Stimulated activated CD8-positive, alpha-beta memory T cell treated with anti-CD3 and anti-CD28 coated beads, Interleukin-12 subunit alpha, Interleukin-12 subunit beta, amount 100 ng/mL, for 24 hours (primary cell): ENCODE measurements around the gene GALM.
"Not testable (repeated sequence)": the region's sequence is repeated elsewhere in the genome, so short reads cannot be mapped to it uniquely, and the experiment has no call there.

Experiments
- DNase-seq: peaks from one replicate; pipeline ENCODE4 v3.0.0-alpha.2; 2020; ENCODE audit errors: extremely low read depth

Gene GALM

GRCh38 chr2:38682008-38682575 is 16.2 kb downstream of the GALM start:
- no peak for DNase-seq

- DNase-seq, result not testable (repeated sequence)
Measured at GRCh38 chr2:38682620-38683019, 16.7 kb downstream of the GALM start.

GRCh38 chr2:38683766-38684165 is 17.9 kb downstream of the GALM start:
- no peak for DNase-seq

- no peak for DNase-seq
Measured at GRCh38 chr2:38685116-38685735, 19.3 kb downstream of the GALM start.

- no peak for DNase-seq
Measured at GRCh38 chr2:38690499-38691420, 24.8 kb downstream of the GALM start.

- no peak for DNase-seq
Measured at GRCh38 chr2:38691994-38692393, 26.1 kb downstream of the GALM start.

GRCh38 chr2:38692636-38693318 is 26.9 kb downstream of the GALM start:
- no peak for DNase-seq

GRCh38 chr2:38697116-38697840 is 31.4 kb downstream of the GALM start:
- no peak for DNase-seq

GRCh38 chr2:38698467-38699003 is 32.6 kb downstream of the GALM start:
- DNase-seq, result no peak

GRCh38 chr2:38700113-38700785 is 34.3 kb downstream of the GALM start:
- no peak for DNase-seq

- DNase-seq, result no peak
Measured at GRCh38 chr2:38700881-38701458, 35.1 kb downstream of the GALM start.

- DNase-seq, result no peak
Measured at GRCh38 chr2:38701542-38701941, 35.6 kb downstream of the GALM start.

- no peak for DNase-seq
Measured at GRCh38 chr2:38702413-38702812, 36.5 kb downstream of the GALM start.

GRCh38 chr2:38703336-38703735 is 37.4 kb downstream of the GALM start:
- not testable (repeated sequence) for DNase-seq

GRCh38 chr2:38704664-38705063 is 38.8 kb downstream of the GALM start:
- no peak for DNase-seq

GRCh38 chr2:38706846-38707345 is 41.0 kb downstream of the GALM start:
- DNase-seq, result no peak

- not testable (repeated sequence) for DNase-seq
Measured at GRCh38 chr2:38708491-38708890, 42.6 kb downstream of the GALM start.

- DNase-seq, result no peak
Measured at GRCh38 chr2:38708900-38709566, 43.1 kb downstream of the GALM start.

- no peak for DNase-seq
Measured at GRCh38 chr2:38709567-38710194, 43.8 kb downstream of the GALM start.
